Ovary (tissue), 3 donors: Measurements from ENCODE around the gene PCSK9.

Experiments used
- CTCF ChIP-seq, 3 donors: fragments of 450-650 bp in 2 of 3; fragments of 200-600 bp in 1 of 3; IDR thresholded peaks; one replicate each; pipeline versions ENCODE4 v1.5.1 to v1.8.0; 2016 to 2022; ENCODE audit warnings: antibody characterized with exemption in 3 of 3, mild to moderate bottlenecking in 1 of 3
- POLR2A ChIP-seq: fragments of 450-650 bp; IDR thresholded peaks from one replicate; pipeline ENCODE4 v1.6.1; 2017; ENCODE audit warnings: antibody characterized with exemption, mild to moderate bottlenecking, moderate library complexity
- donor health status: DM: no; HTN: no; CAD: no.

DNA sequence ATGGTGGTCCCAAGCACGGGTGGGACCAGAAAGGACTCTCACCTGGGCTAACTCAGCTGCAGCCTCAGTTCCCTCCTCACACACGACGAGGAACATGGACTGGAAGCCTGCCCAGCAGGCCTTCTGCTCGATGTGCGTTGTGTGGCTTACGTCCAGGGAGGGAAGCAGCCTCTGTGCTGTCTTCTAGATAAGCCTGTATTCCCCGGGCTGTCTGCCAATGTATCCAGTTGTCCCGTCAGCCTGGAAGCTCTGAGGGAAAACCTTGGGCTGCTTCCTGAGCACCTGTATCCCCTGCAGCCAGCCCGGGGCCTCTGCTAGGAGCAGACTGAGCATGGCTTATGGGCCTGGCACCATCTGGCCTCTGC, 10.5 kb downstream of the PCSK9 start:
- TF ChIP-seq CTCF (IDR thresholded peaks at IDR 0.05) (no peak), POLR2A (no peak)
